HepG2 (cell line): Measurements from ENCODE around the gene SLC38A2. TPM values are rescaled to one million over a fixed set of nuclear protein-coding genes. Genes with fewer than 3 reads are reported as not detected.
A peak's percentile ranks its signal among the peaks of the same experiment; 100 is the strongest.

Source experiments
- ARID4A ChIP-seq: sonication (generic); formaldehyde crosslinking; IDR thresholded peaks from 2 replicates; pipeline ENCODE4 v1.5.0; 2020; ENCODE audit warnings: mild to moderate bottlenecking, missing genetic modification reagents, borderline replicate concordance
- GLMP ChIP-seq: sonication (generic); formaldehyde crosslinking; IDR thresholded peaks from 2 replicates; pipeline ENCODE4 v1.9.0; 2021; ENCODE audit warnings: missing genetic modification reagents, mild to moderate bottlenecking, borderline replicate concordance
- HMGA1 ChIP-seq: sonication (generic); formaldehyde crosslinking; conservative IDR thresholded peaks from 2 replicates; pipeline ENCODE4 v1.4.0; 2020; ENCODE audit warnings: missing genetic modification reagents
- KDM2A ChIP-seq: sonication (generic); formaldehyde crosslinking; IDR thresholded peaks from 2 replicates; pipeline ENCODE4 v1.4.0; 2020; ENCODE audit warnings: low read depth, missing genetic modification reagents, borderline replicate concordance
- MAFG ChIP-seq: sonication (generic); formaldehyde crosslinking; IDR thresholded peaks from 2 replicates; pipeline ENCODE4 v1.5.1; 2020; ENCODE audit warnings: mild to moderate bottlenecking, missing genetic modification reagents
- PATZ1 ChIP-seq: sonication (generic); formaldehyde crosslinking; IDR thresholded peaks from 2 replicates; pipeline ENCODE4 v1.4.0; 2020; ENCODE audit warnings: missing genetic modification reagents
- PHF5A ChIP-seq: IDR thresholded peaks from one replicate; pipeline ENCODE4 v1.6.1; 2018; ENCODE audit warnings: low read depth, missing genetic modification reagents; ENCODE audit not compliant: unreplicated experiment
- POLR2AphosphoS5 ChIP-seq: IDR thresholded peaks from 2 replicates; pipeline ENCODE4 v1.6.1; 2012; ENCODE audit warnings: low read depth, low read length
- RXRA ChIP-seq: sonication (generic); formaldehyde crosslinking; IDR thresholded peaks from 2 replicates; pipeline ENCODE4 v1.5.1; 2020; ENCODE audit warnings: missing genetic modification reagents
- SMAD3 ChIP-seq: sonication (generic); formaldehyde crosslinking; IDR thresholded peaks from 2 replicates; pipeline ENCODE4 v1.4.0; 2020; ENCODE audit warnings: missing genetic modification reagents
- TARDBP ChIP-seq: sonication (generic); formaldehyde crosslinking; IDR thresholded peaks from 2 replicates; pipeline ENCODE4 v1.8.0; 2022; ENCODE audit warnings: mild to moderate bottlenecking, missing genetic modification reagents
- TFAP4 ChIP-seq: sonication (generic); IDR thresholded peaks from 2 replicates; pipeline ENCODE4 v1.6.1; 2016; ENCODE audit warnings: low read depth, borderline replicate concordance
- ZFP36L2 ChIP-seq: sonication (generic); formaldehyde crosslinking; IDR thresholded peaks from 2 replicates; pipeline ENCODE4 v1.4.0; 2020; ENCODE audit warnings: missing genetic modification reagents
- ZNF34 ChIP-seq: sonication (generic); formaldehyde crosslinking; IDR thresholded peaks from 2 replicates; pipeline ENCODE4 v1.4.0; 2020; ENCODE audit warnings: mild to moderate bottlenecking, missing genetic modification reagents, borderline replicate concordance
- ZNF597 ChIP-seq: sonication (generic); formaldehyde crosslinking; IDR thresholded peaks from 2 replicates; pipeline ENCODE4 v1.5.0; 2020; ENCODE audit warnings: missing genetic modification reagents
- ZNF614 ChIP-seq: IDR thresholded peaks from 2 replicates; pipeline ENCODE4 v1.6.1; 2018; ENCODE audit warnings: missing biosample characterization, missing genetic modification reagents, inconsistent platforms, borderline replicate concordance
- ZNF704 ChIP-seq: sonication (generic); formaldehyde crosslinking; IDR thresholded peaks from 2 replicates; pipeline ENCODE4 v1.8.1; 2023; ENCODE audit warnings: mild to moderate bottlenecking, inconsistent platforms, moderate library complexity, missing genetic modification reagents, borderline replicate concordance
- ZNF749 ChIP-seq: sonication (generic); formaldehyde crosslinking; IDR thresholded peaks from 2 replicates; pipeline ENCODE4 v1.8.0; 2022; ENCODE audit warnings: mild to moderate bottlenecking, missing genetic modification reagents, moderate library complexity, borderline replicate concordance
- ZNF782 ChIP-seq: sonication (generic); formaldehyde crosslinking; IDR thresholded peaks from 2 replicates; pipeline ENCODE4 v1.4.0; 2020; ENCODE audit warnings: missing genetic modification reagents, mild to moderate bottlenecking, borderline replicate concordance
- polyA plus RNA-seq, 8 experiments: library from polyadenylated mRNA; depleted of rRNA in 3 of 8; stranded (reverse) in 7 of 8; unstranded in 1 of 8; fragments of >200 nt; fragmentation: Illumina TruSeq in 4 of 8; extraction: Trizol in 4 of 8; gene quantifications; 2 replicates each; pipeline versions ENCODE4 v1.2.1 to v1.2.3, GENCODE V29; 2011 to 2016; ENCODE audit warnings: low read depth in 4 of 8, missing spikeins in 1 of 8, mixed read lengths in 1 of 8; ENCODE audit not compliant: insufficient read depth in 1 of 8
- total RNA-seq, 5 experiments: library from RNA; depleted of rRNA; stranded (reverse); fragments of >200 nt; fragmentation: Illumina TruSeq; extraction: Trizol; gene quantifications; 2 replicates each; pipeline ENCODE4 v1.2.3, GENCODE V29; 2016; ENCODE audit warnings: low read depth in 1 of 5

Gene SLC38A2
- total and polyA plus RNA-seq, 2 of the 13 experiments (the other 11 are each of a cell fraction or from before 2014, with no cell fraction given): 368 to 880 TPM

- no peak for TF ChIP-seq ZNF782
- TF ChIP-seq ZNF704 (CRISPR knock-in tag): no peak
- TF ChIP-seq ZNF749 (CRISPR knock-in tag): no peak
- TF ChIP-seq ZNF614 (CRISPR knock-in tag): no peak
- TF ChIP-seq TFAP4: no peak
- TF ChIP-seq PATZ1 (CRISPR knock-in tag): no peak
- TF ChIP-seq ZNF597: no peak
- TF ChIP-seq MAFG (CRISPR knock-in tag): no peak
- TF ChIP-seq KDM2A: 0 out of 2 replicates have a peak, but pooled peaks have one; percentile 29
- TF ChIP-seq RXRA (CRISPR knock-in tag): no peak; the same call in 1 of the 2 replicates
- no peak for TF ChIP-seq TARDBP (CRISPR knock-in tag)
- TF ChIP-seq ZFP36L2 (CRISPR knock-in tag): no peak
- TF ChIP-seq ZNF34: no peak
- TF ChIP-seq SMAD3 (CRISPR knock-in tag): no peak
- no peak for TF ChIP-seq HMGA1
- no peak for TF ChIP-seq GLMP
- peak; percentile 18; the same call in 1 of the 2 replicates for TF ChIP-seq ARID4A (CRISPR knock-in tag)
- peak; percentile 50; the same call in 1 of the 2 replicates for TF ChIP-seq POLR2AphosphoS5
- no peak for TF ChIP-seq PHF5A (CRISPR knock-in tag)
Measured at GRCh38 chr12:46385438-46385837, 12.9 kb upstream of the SLC38A2 start (continued).
